Psoas muscle (tissue), 8 donors: ENCODE data around the gene FOCAD. TPM values are rescaled to one million over a fixed set of nuclear protein-coding genes. Genes with fewer than 3 reads are reported as not detected.

Experiments
- ATAC-seq, 4 donors: fragments of 200-7000 bp; cut with Tn5 transposase; one replicate each; pipeline ENCODE4 v1.9.1; 2020; ENCODE audit warnings: moderate library complexity in 3 of 4, mild to moderate bottlenecking in 2 of 4
- DNase-seq, 2 donors: peaks; one replicate each; pipeline ENCODE4 v3.0.0-alpha.2; 2020
- H3K27ac ChIP-seq: fragments of 200-600 bp; one replicate; pipeline ENCODE4 v1.8.0; 2022
- H3K27me3 ChIP-seq, 3 donors: fragments of 200-600 bp in 1 of 3; one replicate each; pipeline versions ENCODE4 v1.6.1 to v1.8.0; 2013 to 2022; ENCODE audit warnings: low read length in 2 of 3, mild to moderate bottlenecking in 2 of 3, moderate library complexity in 1 of 3; ENCODE audit not compliant: insufficient read depth in 3 of 3
- H3K36me3 ChIP-seq, 2 donors: fragments of 200-600 bp in 1 of 2; one replicate each; pipeline versions ENCODE4 v1.6.1 to v1.8.0; 2013 to 2022; ENCODE audit warnings: low read depth in 1 of 2, mild to moderate bottlenecking in 1 of 2, moderate library complexity in 1 of 2; ENCODE audit not compliant: insufficient read depth in 1 of 2
- H3K4me1 ChIP-seq: fragments of 200-600 bp; one replicate; pipeline ENCODE4 v1.8.0; 2022
- H3K4me3 ChIP-seq: fragments of 200-600 bp; one replicate; pipeline ENCODE4 v1.8.0; 2022; ENCODE audit warnings: mild to moderate bottlenecking
- H3K9me3 ChIP-seq: fragments of 200-600 bp; one replicate; pipeline ENCODE4 v1.8.0; 2022
- WGBS, 3 donors: extraction: QIAGEN DNeasy Blood & Tissue Kit; methylation state at CpG; one replicate each; pipeline versions ENCODE4 v1.1.6 to v1.1.7; 2013; 5-methylcytosine and 5-hydroxymethylcytosine counted together
- intact Hi-C, 2 donors: fragments of 100-400 bp; cut with DNase I; formaldehyde crosslinking; loops; one replicate each; pipeline versions ENCODE4 v1.11.0 to v1.14.2; 2022
- long read RNA-seq, 2 donors: library from polyadenylated mRNA; unstranded; transcript quantifications; one replicate each; pipeline ENCODE4 v2.0.0, GENCODE V29; 2021
- polyA plus RNA-seq, 3 donors: library from polyadenylated mRNA; stranded (reverse); fragments of 200-250 nt; gene quantifications; one replicate each; pipeline ENCODE4 v1.2.3, GENCODE V29; 2013
- total RNA-seq, 4 donors: library from RNA; stranded (reverse); fragmentation: NEBNext Ultra II Directional in 2 of 4; extraction: Animal tissue kit (Norgen Biotek cat#: 25700) in 2 of 4; gene quantifications; one replicate each; pipeline versions ENCODE4 v1.2.1 to v1.2.4, GENCODE V29; 2021 to 2023
- TF ChIP-seq, protein P1 (sequence below): fragments of 200-600 bp; IDR thresholded peaks from one replicate; pipeline ENCODE4 v1.8.0; 2022; ENCODE audit warnings: antibody characterized with exemption
- donor health status: healthy with polysubstance abuse.
- donor health status: DM: no; HTN: no; CAD: no; lungs with moderate emphysema.
- donor health status: Bipolar disorder and iron deficiency.
- donor health status: healthy.
- donor health status: DM: yes; HTN: yes; CAD: no.
- donor health status: DM: no; HTN: no; CAD: no.
- donor health status: DM: no; HTN: no; CAD: no.
- donor health status: DM: yes; HTN: yes; CAD: no.

The FOCAD gene
- total RNA-seq, result 10 to 100 TPM; 12.1 to 24.8 (median 16.6) TPM
- 1 to 10 TPM; 5.8 to 7.0 (median 6.3) TPM for polyA plus RNA-seq
- long read RNA-seq, donor 1, partial matches to known transcripts, result 32 of 37 reads
- long read RNA-seq, donor 1, other reads (novel, unspliced or antisense), result 5 of 37 reads
- long read RNA-seq, donor 2, full-length matches to known transcripts, result 1 of 45 reads
- long read RNA-seq, donor 2, partial matches to known transcripts, result 27 of 45 reads
- long read RNA-seq, donor 2, other reads (novel, unspliced or antisense), result 17 of 45 reads

- intact Hi-C loops, result loop anchor here (2.0 kb wide), 2 partner anchors 61 to 63 kb away; partner anchors contain the start of gene MLLT3 (in 1 of the 2)
- Histone ChIP-seq H3K27me3 (no peaks in the 10 kb centered on the region), H3K4me1 (peaks cover 13% of the 10 kb centered on the region), H3K36me3 (no peaks in the 10 kb centered on the region), H3K9me3 (no peaks in the 10 kb centered on the region), H3K4me3 (peak within 1 kb of the TSS; percentile 89), H3K27ac (peak within 1 kb of the TSS; percentile 96)
- TF ChIP-seq, protein P1, sequence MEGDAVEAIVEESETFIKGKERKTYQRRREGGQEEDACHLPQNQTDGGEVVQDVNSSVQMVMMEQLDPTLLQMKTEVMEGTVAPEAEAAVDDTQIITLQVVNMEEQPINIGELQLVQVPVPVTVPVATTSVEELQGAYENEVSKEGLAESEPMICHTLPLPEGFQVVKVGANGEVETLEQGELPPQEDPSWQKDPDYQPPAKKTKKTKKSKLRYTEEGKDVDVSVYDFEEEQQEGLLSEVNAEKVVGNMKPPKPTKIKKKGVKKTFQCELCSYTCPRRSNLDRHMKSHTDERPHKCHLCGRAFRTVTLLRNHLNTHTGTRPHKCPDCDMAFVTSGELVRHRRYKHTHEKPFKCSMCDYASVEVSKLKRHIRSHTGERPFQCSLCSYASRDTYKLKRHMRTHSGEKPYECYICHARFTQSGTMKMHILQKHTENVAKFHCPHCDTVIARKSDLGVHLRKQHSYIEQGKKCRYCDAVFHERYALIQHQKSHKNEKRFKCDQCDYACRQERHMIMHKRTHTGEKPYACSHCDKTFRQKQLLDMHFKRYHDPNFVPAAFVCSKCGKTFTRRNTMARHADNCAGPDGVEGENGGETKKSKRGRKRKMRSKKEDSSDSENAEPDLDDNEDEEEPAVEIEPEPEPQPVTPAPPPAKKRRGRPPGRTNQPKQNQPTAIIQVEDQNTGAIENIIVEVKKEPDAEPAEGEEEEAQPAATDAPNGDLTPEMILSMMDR, result no peak
- WGBS, 3 donors, result 0% methylated on average over 63 to 78 of the region's 78 CpGs
- DNase-seq (peak; percentile 97 to 98), ATAC-seq (peak; percentile 96 to 99 (median 98))
Measured at GRCh38 chr9:20684035-20684874, at the start of gene FOCAD. FOCAD (plus strand) TSS chr9:20684259; CDS start chr9:20715354, 31,095 bp downstream.

DNA sequence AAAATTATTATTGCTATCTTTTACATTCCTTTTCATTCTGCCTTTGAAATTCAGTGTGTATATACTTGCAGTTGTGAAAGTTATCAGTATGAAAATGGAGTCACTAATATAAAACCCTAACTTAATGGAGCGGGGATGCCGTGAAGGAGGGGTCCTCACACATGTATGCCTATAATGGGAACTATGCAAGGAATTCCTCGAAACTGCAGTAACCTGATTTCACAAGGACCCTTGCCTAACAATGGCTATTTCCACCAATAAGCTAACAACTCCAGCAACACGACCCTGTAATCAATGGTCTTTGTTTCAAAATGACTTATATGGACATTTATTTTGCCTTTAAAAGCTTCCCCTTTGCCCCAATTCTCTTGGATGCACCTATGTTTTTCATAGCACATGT, 49.2 kb upstream of the FOCAD start:
- Histone ChIP-seq H3K27ac (no peak overlapping the region), H3K9me3 (no peaks in the 10 kb centered on the region), H3K4me3 (no peak overlapping the region), H3K4me1 (no peaks in the 10 kb centered on the region), H3K27me3 (no peaks in the 10 kb centered on the region), H3K36me3 (no peaks in the 10 kb centered on the region)
- intact Hi-C loops, result no loop called here
- no peak for ATAC-seq
- DNase-seq, result no peak
- WGBS, 3 donors, result 68 to 71% (median 69%) methylated on average over 4 of the region's 4 CpGs
- TF ChIP-seq, protein P1, result no peak

- TF ChIP-seq, protein P1, result no peak
- ATAC-seq, result no peak
- Histone ChIP-seq H3K27ac (no peak overlapping the region), H3K4me3 (no peak overlapping the region), H3K9me3 (no peaks in the 10 kb centered on the region), H3K27me3 (no peaks in the 10 kb centered on the region), H3K36me3 (no peaks in the 10 kb centered on the region), H3K4me1 (no peaks in the 10 kb centered on the region)
- no peak for DNase-seq
- 79 to 83% (median 81%) methylated on average over 3 of the region's 3 CpGs for WGBS, 3 donors
- intact Hi-C loops, result no loop called here
Measured at GRCh38 chr9:20636888-20637440, 47.1 kb upstream of the FOCAD start.

GRCh38 chr9:20640331-20641187, 43.5 kb upstream of the FOCAD start:
- peak; percentile 17 to 56 for DNase-seq
- intact Hi-C loops, result no loop called here
- 73 to 77% (median 74%) methylated on average over 7 of the region's 7 CpGs for WGBS, 3 donors

More at GRCh38 chr9:20640331-20641187, 43.5 kb upstream of the FOCAD start:
- Histone ChIP-seq H3K9me3 (no peaks in the 10 kb centered on the region), H3K27me3 (no peaks in the 10 kb centered on the region), H3K36me3 (no peaks in the 10 kb centered on the region), H3K4me1 (no peaks in the 10 kb centered on the region), H3K27ac (no peak overlapping the region), H3K4me3 (no peak overlapping the region)
- no peak for ATAC-seq
- TF ChIP-seq, protein P1, result no peak
